HCT116 (cell line): ENCODE data around the gene GRIN3A.

Experiments
- CTCF ChIP-seq, 3 experiments: fragments of 200-600 bp in 1 of 3; sonication (generic) in 1 of 3; IDR thresholded peaks in 2 of 3; conservative IDR thresholded peaks in 1 of 3; 2 replicates each; pipeline ENCODE4 v1.5.1; 2012 to 2017; ENCODE audit warnings: low read depth in 2 of 3, low read length in 2 of 3, antibody characterized with exemption in 1 of 3, borderline replicate concordance in 1 of 3, control low read depth in 1 of 3, mild to moderate bottlenecking in 1 of 3, mixed read lengths in 1 of 3, mixed run types in 1 of 3, moderate library complexity in 1 of 3; ENCODE audit not compliant: insufficient read depth in 1 of 3
- EZH2 ChIP-seq: fragments of 200-600 bp; sonication (generic); IDR thresholded peaks from 2 replicates; pipeline ENCODE4 v1.6.1; 2017; ENCODE audit warnings: antibody characterized with exemption, mixed run types
- EZH2phosphoT487 ChIP-seq: fragments of 200-600 bp; IDR thresholded peaks from 2 replicates; pipeline ENCODE4 v1.6.1; 2018; ENCODE audit warnings: antibody characterized with exemption, borderline replicate concordance
- POLR2A ChIP-seq: IDR thresholded peaks from 2 replicates; pipeline ENCODE4 v1.7.0; 2011; ENCODE audit warnings: borderline replicate concordance; ENCODE audit not compliant: insufficient read depth, insufficient read length; ENCODE audit errors: extremely low read depth
- YY1 ChIP-seq: IDR thresholded peaks from 2 replicates; pipeline ENCODE4 v1.6.1; 2011; ENCODE audit warnings: low read length, low read depth, moderate library complexity, mild to moderate bottlenecking; ENCODE audit not compliant: insufficient replicate concordance; ENCODE audit errors: extremely low read depth
- ZBTB33 ChIP-seq: IDR thresholded peaks from 2 replicates; pipeline ENCODE4 v1.6.1; 2011; ENCODE audit warnings: mild to moderate bottlenecking, low read length, moderate library complexity; ENCODE audit not compliant: insufficient replicate concordance; ENCODE audit errors: extremely low read depth

- TF ChIP-seq EZH2: no peak
- TF ChIP-seq CTCF (IDR thresholded peaks at IDR 0.05 in 2 of 3, conservative IDR thresholded peaks at IDR 0.05 in 1 of 3; ENCODE audit: borderline replicate concordance in 1 of 3, insufficient read depth in 1 of 3, low read depth in 2 of 3, low read length in 2 of 3): no peak
- TF ChIP-seq EZH2phosphoT487: no peak
- no peak for TF ChIP-seq ZBTB33
- TF ChIP-seq YY1: no peak
- TF ChIP-seq POLR2A: no peak
Measured at GRCh38 chr9:101540069-101540468, 198.4 kb downstream of the GRIN3A start.
